Astrocyte of the cerebellum (primary cell): Measurements from ENCODE around the gene PMS1.
"Not testable (repeated sequence)": the region's sequence is repeated elsewhere in the genome, so short reads cannot be mapped to it uniquely, and the experiment has no call there.

Experiments used
- DNase-seq: peaks from one replicate; pipeline ENCODE4 v3.0.0-alpha.2; 2011; ENCODE audit warnings: low read depth
- H3K4me3 ChIP-seq: 2 replicates; pipeline ENCODE4 v1.5.1; 2011; ENCODE audit warnings: mild to moderate bottlenecking, low read depth, low read length, moderate library complexity
- in situ Hi-C: cut with HindIII; loops from 2 replicates; pipeline ENCODE4 v1.10.0; 2017; ENCODE audit warnings: low sequenced_read_pairs
- TF ChIP-seq, protein P1 (sequence below): IDR thresholded peaks from 2 replicates; pipeline ENCODE4 v1.5.1; 2012; ENCODE audit warnings: low read length, low read depth, moderate library complexity, mild to moderate bottlenecking; ENCODE audit errors: missing control alignments

PMS1 gene

DNA sequence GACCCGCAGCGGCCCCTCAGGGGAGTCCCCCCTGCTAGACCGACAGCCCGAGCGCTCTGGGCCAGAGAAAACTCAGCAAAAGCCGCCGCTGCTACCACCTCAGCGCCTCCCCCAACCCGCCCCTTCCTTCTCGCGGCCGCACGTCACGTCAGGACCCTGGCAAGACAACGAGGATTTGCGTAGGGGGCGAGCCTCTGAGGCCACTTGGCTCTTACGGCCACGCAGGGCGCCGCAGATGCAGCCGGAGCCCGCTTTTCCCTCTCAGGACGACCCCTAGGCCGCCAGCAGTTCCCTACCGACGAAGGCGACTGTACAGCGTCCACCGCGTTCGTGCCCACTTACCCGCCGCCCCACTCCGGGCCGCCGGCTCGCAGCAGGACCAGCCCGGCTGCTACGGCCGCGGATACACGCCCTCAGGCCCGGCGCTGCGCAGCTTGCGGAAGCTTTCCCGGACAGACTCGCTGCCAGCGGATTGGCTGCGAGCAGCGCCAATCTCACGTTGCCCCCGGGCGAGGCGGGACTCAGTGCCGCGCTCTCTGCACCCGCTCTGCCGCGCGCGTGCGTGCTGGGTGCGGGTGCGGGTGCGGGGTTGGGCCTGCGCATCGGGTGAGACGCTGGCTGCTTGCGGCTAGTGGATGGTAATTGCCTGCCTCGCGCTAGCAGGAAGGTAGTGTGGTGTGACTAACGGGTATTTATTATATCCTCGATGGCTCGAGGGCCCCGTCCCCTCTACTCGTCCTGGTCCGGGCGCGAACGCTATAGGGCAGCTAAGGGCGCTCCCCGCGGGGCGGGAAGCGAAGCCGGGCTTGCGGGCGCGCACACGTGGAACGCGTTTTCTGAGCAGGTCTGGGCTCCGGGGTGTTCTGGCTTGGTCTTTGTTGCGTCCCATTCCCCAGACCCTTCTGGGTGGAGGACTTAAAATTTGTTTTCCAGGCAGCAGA lies at the start of gene PMS1, which contains the start of gene ORMDL1:
PMS1 (plus strand) TSS at position 524 of the 941 bp plus-strand sequence. CDS start 7,360 bp downstream, outside the sequence.
ORMDL1 (minus strand) TSS at position 413 of the 941 bp plus-strand sequence. CDS start 1,744 bp downstream, outside the sequence.
- DNase-seq, result peak; percentile 90
- in situ Hi-C loops, result no loop called here
- TF ChIP-seq, protein P1, sequence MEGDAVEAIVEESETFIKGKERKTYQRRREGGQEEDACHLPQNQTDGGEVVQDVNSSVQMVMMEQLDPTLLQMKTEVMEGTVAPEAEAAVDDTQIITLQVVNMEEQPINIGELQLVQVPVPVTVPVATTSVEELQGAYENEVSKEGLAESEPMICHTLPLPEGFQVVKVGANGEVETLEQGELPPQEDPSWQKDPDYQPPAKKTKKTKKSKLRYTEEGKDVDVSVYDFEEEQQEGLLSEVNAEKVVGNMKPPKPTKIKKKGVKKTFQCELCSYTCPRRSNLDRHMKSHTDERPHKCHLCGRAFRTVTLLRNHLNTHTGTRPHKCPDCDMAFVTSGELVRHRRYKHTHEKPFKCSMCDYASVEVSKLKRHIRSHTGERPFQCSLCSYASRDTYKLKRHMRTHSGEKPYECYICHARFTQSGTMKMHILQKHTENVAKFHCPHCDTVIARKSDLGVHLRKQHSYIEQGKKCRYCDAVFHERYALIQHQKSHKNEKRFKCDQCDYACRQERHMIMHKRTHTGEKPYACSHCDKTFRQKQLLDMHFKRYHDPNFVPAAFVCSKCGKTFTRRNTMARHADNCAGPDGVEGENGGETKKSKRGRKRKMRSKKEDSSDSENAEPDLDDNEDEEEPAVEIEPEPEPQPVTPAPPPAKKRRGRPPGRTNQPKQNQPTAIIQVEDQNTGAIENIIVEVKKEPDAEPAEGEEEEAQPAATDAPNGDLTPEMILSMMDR, result no peak
- H3K4me3 ChIP-seq, result peak within 1 kb of the TSS; percentile 78

DNA sequence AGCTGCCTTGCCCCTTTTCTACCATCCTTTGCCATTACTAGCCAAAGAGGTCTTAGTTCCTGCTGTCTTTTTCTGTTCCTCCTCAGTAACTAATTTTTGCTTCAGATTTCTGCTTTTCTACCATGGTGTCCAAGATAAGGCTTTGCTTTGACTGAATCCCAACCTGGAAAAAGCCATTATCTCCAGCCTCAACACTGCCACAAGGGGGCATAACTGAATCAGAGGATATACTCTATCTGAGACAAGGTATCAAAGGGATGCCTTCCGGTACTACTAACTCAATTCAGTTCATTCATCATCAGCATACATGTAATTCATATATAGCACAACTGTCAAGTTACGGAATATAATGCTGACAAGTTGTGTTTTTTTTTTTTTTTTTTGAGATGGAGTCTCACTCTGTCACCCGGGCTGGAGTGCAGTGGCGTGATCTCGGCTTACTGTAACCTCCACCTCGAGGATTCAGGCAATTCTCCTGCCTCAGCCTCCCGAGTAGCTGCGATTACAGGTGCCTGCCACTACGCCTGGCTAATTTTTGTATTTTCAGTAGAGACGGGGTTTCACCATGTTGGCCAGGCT lies 33.1 kb upstream of the PMS1 start:
- no peak overlapping the region for H3K4me3 ChIP-seq
- in situ Hi-C loops, result no loop called here
- peak; percentile 2 for DNase-seq
- TF ChIP-seq, protein P1, result peak; percentile 62

DNA sequence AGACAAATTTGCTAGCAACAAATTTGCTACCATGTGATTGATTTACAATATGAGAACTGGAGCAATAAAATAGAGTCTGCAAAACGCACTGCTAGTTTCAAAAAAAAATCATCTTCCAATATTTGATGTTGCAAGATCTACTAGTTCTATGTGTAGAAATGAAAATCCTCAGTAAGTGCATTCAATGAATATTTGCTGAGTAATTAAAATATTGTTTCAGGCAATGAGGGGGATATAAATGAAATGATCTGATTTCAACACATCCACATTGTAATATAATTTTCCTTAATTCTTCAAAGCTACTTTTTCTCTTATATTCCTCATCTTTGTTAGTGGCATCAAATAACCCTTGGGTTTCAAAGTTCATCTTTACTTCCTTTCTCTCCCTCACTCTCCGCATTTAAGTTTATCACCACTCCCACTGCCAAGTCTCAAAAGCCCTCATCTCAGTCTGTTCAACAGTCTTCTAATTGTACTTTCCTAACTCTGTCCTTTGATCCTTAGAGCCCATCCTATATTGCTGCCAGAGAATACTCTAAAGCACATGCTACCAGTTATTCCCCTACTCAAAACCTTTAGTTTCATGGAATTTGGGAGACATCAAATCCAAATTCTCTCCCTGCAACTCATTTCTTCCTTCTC lies 27.8 kb upstream of the PMS1 start:
- in situ Hi-C loops, result no loop called here
- no peak overlapping the region for H3K4me3 ChIP-seq
- DNase-seq, result no peak
- TF ChIP-seq, protein P1, result no peak

DNA sequence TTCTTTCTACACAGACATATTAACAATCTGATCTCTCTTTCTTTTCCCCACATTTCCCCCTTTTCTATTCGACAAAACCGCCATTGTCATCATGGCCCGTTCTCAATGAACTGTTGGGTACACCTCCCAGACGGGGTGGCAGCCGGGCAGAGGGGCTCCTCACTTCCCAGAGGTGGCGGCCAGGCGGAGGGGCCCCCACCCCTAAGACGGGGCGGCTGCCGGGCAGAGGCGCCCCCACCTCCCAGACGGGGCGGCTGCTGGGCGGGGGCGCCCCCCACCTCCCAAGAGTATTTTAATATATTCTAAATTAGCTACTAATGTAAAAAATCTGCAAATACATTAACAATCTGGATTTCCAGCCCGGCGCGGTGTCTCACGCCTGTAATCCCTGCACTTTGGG lies 24.1 kb upstream of the PMS1 start:
- DNase-seq, in situ Hi-C loops, H3K4me3 ChIP-seq: not testable (repeated sequence)

DNA sequence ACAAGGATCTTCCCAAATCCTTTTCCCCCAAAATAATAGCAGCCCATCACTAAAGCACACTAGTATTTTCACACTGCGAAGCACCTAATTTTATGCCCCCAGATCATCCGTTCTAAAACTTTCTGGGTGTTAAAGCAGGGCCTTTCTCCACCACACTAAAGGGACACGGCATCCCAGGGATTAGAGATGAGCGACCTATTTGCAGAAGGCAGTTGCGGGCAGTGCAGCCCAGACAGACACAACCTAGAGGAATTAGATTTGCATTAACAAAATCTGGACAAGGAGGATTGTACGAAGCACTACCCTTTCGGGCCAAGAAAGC lies 22.1 kb upstream of the PMS1 start:
- TF ChIP-seq, protein P1, result no peak
- H3K4me3 ChIP-seq, result peak overlapping the region; percentile 76
- in situ Hi-C loops, result no loop called here
- DNase-seq, result no peak

DNA sequence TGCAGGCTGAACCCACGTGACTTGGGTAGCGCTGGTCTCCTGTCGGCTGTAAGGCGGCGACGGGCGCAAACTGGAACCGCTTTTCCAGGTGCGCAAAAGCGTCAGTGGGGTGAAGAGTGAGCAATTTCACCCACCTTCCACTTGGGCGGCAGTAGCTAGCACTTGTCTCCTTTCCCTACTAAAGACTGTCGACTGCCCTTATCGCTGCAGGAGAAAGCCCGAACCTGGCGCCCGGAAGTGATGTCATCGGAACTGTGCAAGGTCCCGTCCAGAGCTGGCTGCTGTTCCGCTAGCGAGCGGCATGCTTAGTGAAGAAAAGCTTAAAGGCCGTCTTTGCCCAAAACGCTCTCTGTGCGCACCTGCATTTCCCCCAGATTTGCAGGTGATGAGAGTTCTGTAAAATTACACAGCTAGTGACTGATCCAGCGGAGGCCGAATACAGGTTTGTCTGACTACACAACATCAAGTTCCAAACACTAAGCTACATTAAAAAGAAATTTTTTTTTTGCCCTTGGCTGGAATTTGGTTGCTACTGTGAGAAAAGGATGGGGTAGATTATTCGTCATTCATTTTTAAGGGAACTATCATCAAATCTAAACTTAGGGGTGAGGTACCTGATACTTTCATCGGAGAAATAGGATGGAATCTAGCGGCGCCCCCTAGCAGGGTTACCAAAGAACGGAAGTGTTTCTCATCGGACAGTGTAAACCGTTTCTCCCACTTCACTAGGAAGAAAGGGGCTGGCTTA lies 21.5 kb upstream of the PMS1 start, which contains the start of gene OSGEPL1:
OSGEPL1 (minus strand) TSS at position 242 of the 748 bp plus-strand sequence. CDS start 1,152 bp downstream, outside the sequence.
- peak within 1 kb of the TSS; percentile 76 for H3K4me3 ChIP-seq
- in situ Hi-C loops, result no loop called here
- peak; percentile 83 for DNase-seq
- TF ChIP-seq, protein P1, result peak; percentile 71
